Fibroblast of the aortic adventitia (primary cell): ENCODE data around the gene RANBP17. TPM values are rescaled to one million over a fixed set of nuclear protein-coding genes. Genes with fewer than 3 reads are reported as not detected.

Experiments
- DNase-seq: peaks from one replicate; pipeline ENCODE4 v3.0.0-alpha.2; 2010; ENCODE audit warnings: low read depth
- H3K4me3 ChIP-seq: 2 replicates; pipeline ENCODE4 v1.5.1; 2011; ENCODE audit warnings: low read depth, mild to moderate bottlenecking, control low read depth, low read length, moderate library complexity
- total RNA-seq: library from RNA; depleted of rRNA; stranded (reverse); fragments of >200 nt; gene quantifications from 2 replicates; pipeline ENCODE4 v1.2.3, GENCODE V29; 2012; ENCODE audit warnings: low replicate concordance
- TF ChIP-seq, protein P1 (sequence below): IDR thresholded peaks from 2 replicates; pipeline ENCODE4 v1.5.1; 2011; ENCODE audit warnings: mild to moderate bottlenecking, low read length, control low read depth, inconsistent platforms; ENCODE audit not compliant: insufficient read depth

The RANBP17 gene
- total RNA-seq, 1 donor: 10.6 TPM

DNA sequence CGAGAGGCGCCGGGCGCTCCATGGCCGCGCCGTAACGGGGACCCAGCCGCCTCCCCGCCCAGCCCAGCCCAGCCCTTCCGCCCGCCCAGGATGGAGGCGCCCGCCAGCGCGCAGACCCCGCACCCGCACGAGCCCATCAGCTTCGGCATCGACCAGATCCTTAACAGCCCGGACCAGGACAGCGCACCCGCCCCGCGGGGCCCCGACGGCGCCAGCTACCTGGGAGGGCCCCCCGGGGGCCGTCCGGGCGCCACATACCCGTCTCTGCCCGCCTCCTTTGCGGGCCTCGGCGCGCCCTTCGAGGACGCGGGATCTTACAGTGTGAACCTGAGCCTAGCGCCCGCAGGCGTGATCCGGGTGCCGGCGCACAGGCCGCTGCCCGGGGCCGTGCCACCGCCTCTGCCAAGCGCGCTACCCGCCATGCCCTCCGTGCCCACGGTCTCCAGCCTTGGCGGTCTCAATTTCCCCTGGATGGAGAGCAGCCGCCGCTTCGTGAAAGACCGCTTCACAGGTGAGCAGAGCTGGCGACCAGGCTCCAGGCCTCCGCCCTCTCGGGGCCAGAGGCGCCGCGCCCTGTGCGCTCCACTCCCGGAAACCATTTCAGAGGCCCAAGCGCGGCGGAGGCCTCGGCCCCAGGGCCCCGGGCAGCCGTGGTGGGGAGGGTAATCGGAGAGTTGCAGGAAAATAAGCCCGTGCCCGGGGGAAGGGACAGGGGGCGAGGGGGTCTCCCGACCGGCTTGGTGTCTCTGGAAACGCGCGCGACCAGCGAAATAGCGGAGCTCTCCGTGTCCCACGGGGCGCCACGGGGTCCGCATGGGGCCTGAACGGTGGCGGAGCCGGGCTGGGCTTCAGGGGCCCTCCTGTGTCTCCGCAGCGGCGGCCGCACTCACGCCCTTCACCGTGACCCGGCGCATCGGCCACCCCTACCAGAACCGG is 447.7 kb downstream of the RANBP17 start:
- TF ChIP-seq, protein P1, sequence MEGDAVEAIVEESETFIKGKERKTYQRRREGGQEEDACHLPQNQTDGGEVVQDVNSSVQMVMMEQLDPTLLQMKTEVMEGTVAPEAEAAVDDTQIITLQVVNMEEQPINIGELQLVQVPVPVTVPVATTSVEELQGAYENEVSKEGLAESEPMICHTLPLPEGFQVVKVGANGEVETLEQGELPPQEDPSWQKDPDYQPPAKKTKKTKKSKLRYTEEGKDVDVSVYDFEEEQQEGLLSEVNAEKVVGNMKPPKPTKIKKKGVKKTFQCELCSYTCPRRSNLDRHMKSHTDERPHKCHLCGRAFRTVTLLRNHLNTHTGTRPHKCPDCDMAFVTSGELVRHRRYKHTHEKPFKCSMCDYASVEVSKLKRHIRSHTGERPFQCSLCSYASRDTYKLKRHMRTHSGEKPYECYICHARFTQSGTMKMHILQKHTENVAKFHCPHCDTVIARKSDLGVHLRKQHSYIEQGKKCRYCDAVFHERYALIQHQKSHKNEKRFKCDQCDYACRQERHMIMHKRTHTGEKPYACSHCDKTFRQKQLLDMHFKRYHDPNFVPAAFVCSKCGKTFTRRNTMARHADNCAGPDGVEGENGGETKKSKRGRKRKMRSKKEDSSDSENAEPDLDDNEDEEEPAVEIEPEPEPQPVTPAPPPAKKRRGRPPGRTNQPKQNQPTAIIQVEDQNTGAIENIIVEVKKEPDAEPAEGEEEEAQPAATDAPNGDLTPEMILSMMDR: no peak
- DNase-seq: no peak
- H3K4me3 ChIP-seq: no peak overlapping the region

DNA sequence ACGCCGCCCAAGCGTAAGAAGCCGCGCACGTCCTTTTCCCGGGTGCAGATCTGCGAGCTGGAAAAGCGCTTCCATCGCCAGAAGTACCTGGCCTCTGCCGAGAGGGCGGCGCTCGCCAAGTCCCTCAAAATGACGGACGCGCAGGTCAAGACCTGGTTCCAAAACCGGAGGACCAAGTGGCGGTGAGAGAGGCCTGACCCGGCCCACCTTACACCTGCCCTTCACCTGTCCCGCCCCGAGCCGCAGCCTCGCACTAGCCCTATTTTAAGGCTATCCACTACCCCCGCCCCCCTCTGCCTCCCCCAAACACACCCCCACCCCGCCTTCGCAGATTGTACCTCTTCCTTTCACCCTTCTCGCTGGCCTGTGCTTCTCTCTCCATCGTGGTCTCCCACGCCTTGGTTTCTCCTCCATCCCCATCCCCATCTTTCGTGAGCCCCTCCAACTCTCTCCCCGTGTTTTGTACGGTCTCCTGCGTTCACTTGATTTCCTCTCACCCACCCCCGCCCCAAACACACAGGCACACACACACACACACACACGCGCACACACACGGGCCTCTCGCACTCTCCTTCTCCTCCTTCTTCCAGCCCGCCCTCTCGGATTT is 448.5 kb downstream of the RANBP17 start:
- DNase-seq: no peak
- TF ChIP-seq, protein P1: peak; percentile 10
- H3K4me3 ChIP-seq: no peak overlapping the region

DNA sequence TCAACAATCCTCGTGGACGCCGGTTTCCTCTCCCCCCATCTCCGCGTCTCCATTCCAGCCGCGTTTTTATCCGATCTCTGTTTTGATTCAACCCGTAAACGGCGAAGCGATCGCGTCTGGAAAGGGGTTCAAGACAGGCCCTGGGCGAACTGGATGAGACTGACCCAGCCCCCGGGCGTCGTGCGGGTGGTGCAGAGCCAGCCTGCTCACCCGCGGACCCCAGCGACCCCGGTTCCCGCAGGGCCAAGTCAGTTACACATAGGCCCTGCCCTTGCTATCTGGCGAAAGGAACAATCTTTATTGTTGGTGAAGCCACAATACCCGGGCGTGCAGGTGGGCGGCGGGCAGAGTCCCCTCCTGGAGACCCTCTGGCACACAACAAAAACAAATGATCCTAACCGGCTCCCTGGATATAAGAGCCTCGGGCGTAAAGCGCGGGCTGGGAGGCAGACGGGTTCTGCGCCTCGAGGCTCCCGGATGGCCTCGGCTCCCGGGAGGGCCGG is 449.1 kb downstream of the RANBP17 start:
- no peak for DNase-seq
- TF ChIP-seq, protein P1: no peak
- no peak overlapping the region for H3K4me3 ChIP-seq

DNA sequence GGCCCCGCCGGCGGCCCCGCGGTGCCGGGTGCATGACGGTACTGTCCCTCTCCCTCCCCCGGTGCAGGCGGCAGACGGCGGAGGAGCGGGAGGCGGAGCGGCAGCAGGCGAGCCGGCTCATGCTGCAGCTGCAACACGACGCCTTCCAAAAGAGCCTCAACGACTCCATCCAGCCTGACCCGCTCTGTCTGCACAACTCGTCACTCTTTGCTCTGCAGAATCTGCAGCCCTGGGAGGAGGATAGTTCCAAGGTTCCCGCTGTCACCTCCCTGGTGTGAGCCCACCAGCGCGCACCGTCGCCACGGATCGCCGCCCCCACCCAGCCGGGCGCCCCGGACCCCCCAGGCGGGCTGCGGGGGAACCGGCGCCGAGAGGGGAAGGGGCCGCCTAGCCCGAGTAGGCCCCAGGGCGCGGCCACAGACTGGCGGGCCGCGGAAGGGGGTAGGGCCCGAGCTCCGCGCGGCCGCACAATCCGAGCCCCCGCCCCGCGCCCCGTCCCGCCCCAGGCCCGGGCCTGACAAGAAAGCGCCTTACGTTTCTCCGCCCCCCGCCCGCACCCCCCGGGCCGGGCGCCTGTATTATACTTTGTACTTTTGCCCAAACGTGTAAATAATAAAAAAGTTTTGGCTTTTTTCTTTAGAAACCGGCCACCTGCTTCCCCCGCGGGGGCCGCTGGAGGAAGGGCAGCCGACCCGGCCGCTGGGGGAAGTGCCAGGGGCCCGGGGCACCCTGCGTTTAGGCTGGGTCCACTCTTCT is 449.7 kb downstream of the RANBP17 start:
- DNase-seq: no peak
- TF ChIP-seq, protein P1: no peak
- no peak overlapping the region for H3K4me3 ChIP-seq

DNA sequence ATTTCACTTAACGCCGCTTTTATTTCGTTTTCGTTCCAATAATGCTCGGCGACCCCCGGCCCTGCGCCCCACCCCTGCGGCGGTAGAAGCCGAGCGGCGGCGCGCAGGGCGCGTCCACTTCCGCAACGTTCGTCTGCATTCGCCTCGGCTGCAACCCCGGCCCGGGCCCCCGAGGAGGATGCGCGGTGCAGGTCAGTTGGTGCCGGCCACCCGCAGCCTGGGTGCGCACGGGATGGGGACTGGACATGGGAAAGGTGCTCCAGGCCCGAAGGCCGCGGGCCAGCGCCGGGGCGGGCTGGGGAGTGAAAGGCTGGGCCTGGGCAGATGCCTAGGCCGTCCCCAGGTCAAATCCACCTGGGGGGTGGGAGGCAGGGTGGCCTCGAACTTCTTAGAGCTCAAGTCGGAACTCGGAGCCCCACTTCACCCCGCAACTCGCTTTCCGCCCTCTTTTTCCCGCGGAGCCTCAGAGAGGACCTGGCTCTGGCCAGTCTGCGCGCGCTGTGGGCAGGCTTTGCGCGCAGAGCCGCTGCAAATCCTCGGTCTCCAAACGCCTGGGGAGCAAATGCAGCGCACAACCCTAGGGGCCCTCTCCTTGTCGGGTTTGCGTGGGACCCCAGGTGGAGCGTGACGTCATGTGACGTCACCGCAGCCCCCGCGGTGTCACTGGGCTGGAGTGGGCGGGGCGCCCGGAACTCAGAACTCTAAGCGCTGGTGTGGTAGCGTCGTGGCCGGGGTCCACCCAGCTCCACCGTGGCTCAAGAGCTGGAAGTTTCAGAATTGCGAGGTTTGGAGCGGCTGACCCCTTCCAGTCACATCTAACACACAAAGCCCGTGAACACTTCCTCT is 450.5 kb downstream of the RANBP17 start:
- H3K4me3 ChIP-seq: no peak overlapping the region
- TF ChIP-seq, protein P1: no peak
- DNase-seq: no peak
